Muscle layer of colon (tissue), 2 donors: ENCODE results near the gene TRPM6.
"Not testable (repeated sequence)": the region's sequence is repeated elsewhere in the genome, so short reads cannot be mapped to it uniquely, and the experiment has no call there.

Source experiments
- H3K27ac ChIP-seq: one replicate; pipeline ENCODE4 v1.7.0; 2013; ENCODE audit warnings: low read depth, mild to moderate bottlenecking, low read length, moderate library complexity
- H3K27me3 ChIP-seq, 2 donors: one replicate each; pipeline ENCODE4 v1.7.0; 2013; ENCODE audit warnings: low read length in 2 of 2, mild to moderate bottlenecking in 2 of 2; ENCODE audit not compliant: insufficient read depth in 2 of 2, control insufficient read depth in 1 of 2
- H3K36me3 ChIP-seq: one replicate; pipeline ENCODE4 v1.7.0; 2013; ENCODE audit warnings: mild to moderate bottlenecking, low read length; ENCODE audit not compliant: insufficient read depth
- H3K4me1 ChIP-seq: one replicate; pipeline ENCODE4 v1.7.0; 2013; ENCODE audit warnings: mild to moderate bottlenecking, low read length; ENCODE audit not compliant: insufficient read depth
- H3K4me3 ChIP-seq, 2 donors: one replicate each; pipeline ENCODE4 v1.7.0; 2013; ENCODE audit warnings: low read length in 2 of 2, low read depth in 1 of 2, mild to moderate bottlenecking in 1 of 2, moderate library complexity in 1 of 2
- H3K9ac ChIP-seq: one replicate; pipeline ENCODE4 v1.7.0; 2013; ENCODE audit warnings: low read length
- H3K9me3 ChIP-seq: one replicate; pipeline ENCODE4 v1.7.0; 2013; ENCODE audit warnings: mild to moderate bottlenecking, low read length
- donor health status: abdominal sarcoma.
- donor health status: Adenocarcinoma of cecum.

TRPM6 gene

GRCh38 chr9:74856989-74857388, 30.7 kb downstream of the TRPM6 start:
- Histone ChIP-seq H3K27ac (no peak overlapping the region), H3K4me3 (no peak overlapping the region), H3K9me3 (no peaks in the 10 kb centered on the region), H3K9ac (no peak overlapping the region), H3K36me3 (no peaks in the 10 kb centered on the region), H3K27me3 (no peaks in the 10 kb centered on the region), H3K4me1 (no peaks in the 10 kb centered on the region)

GRCh38 chr9:74855072-74855471, 32.6 kb downstream of the TRPM6 start:
- Histone ChIP-seq H3K27ac (no peak overlapping the region), H3K27me3 (no peaks in the 10 kb centered on the region), H3K9me3 (no peaks in the 10 kb centered on the region), H3K4me3 (no peak overlapping the region), H3K4me1 (no peaks in the 10 kb centered on the region), H3K9ac (no peak overlapping the region), H3K36me3 (no peaks in the 10 kb centered on the region)

- H3K27me3 ChIP-seq, H3K36me3 ChIP-seq, H3K9me3 ChIP-seq, H3K27ac ChIP-seq, H3K9ac ChIP-seq, H3K4me3 ChIP-seq, H3K4me1 ChIP-seq: not testable (repeated sequence)
Observed at GRCh38 chr9:74853024-74853423, 34.7 kb downstream of the TRPM6 start.

- Histone ChIP-seq H3K27me3 (no peaks in the 10 kb centered on the region), H3K4me3 (no peak overlapping the region), H3K27ac (no peak overlapping the region), H3K4me1 (no peaks in the 10 kb centered on the region), H3K36me3 (no peaks in the 10 kb centered on the region), H3K9me3 (no peaks in the 10 kb centered on the region), H3K9ac (no peak overlapping the region)
Observed at GRCh38 chr9:74848153-74848525, 39.6 kb downstream of the TRPM6 start.

GRCh38 chr9:74847478-74848152, 40.1 kb downstream of the TRPM6 start:
- H3K4me3 ChIP-seq: no peak overlapping the region
- H3K9ac ChIP-seq: no peak overlapping the region
- H3K9me3 ChIP-seq: no peaks in the 10 kb centered on the region
- no peaks in the 10 kb centered on the region for H3K4me1 ChIP-seq
- H3K27ac ChIP-seq: no peak overlapping the region
- no peaks in the 10 kb centered on the region for H3K36me3 ChIP-seq
- no peaks in the 10 kb centered on the region for H3K27me3 ChIP-seq

GRCh38 chr9:74846766-74847165, 41.0 kb downstream of the TRPM6 start:
- no peaks in the 10 kb centered on the region for H3K36me3 ChIP-seq
- no peak overlapping the region for H3K9ac ChIP-seq
- H3K4me3 ChIP-seq: no peak overlapping the region
- H3K27me3 ChIP-seq: no peaks in the 10 kb centered on the region
- H3K27ac ChIP-seq: no peak overlapping the region
- no peaks in the 10 kb centered on the region for H3K4me1 ChIP-seq
- H3K9me3 ChIP-seq: no peaks in the 10 kb centered on the region

GRCh38 chr9:74838351-74838750, 49.4 kb downstream of the TRPM6 start:
- Histone ChIP-seq H3K4me3 (no peak overlapping the region), H3K27me3 (no peaks in the 10 kb centered on the region), H3K36me3 (no peaks in the 10 kb centered on the region), H3K27ac (no peak overlapping the region), H3K9me3 (no peaks in the 10 kb centered on the region), H3K4me1 (no peaks in the 10 kb centered on the region), H3K9ac (no peak overlapping the region)

- H3K9ac ChIP-seq: no peak overlapping the region
- H3K4me3 ChIP-seq: no peak overlapping the region
Observed at GRCh38 chr9:74824654-74825053, 63.1 kb downstream of the TRPM6 start.

GRCh38 chr9:74821636-74822035, 66.1 kb downstream of the TRPM6 start:
- Histone ChIP-seq H3K9ac (no peak overlapping the region), H3K36me3 (no peaks in the 10 kb centered on the region), H3K4me3 (no peak overlapping the region), H3K9me3 (no peaks in the 10 kb centered on the region), H3K27ac (no peak overlapping the region), H3K27me3 (no peaks in the 10 kb centered on the region), H3K4me1 (no peaks in the 10 kb centered on the region)

More at GRCh38 chr9:74824654-74825053, 63.1 kb downstream of the TRPM6 start:
- no peaks in the 10 kb centered on the region for H3K27me3 ChIP-seq
- no peaks in the 10 kb centered on the region for H3K9me3 ChIP-seq
- H3K4me1 ChIP-seq: no peaks in the 10 kb centered on the region
- no peak overlapping the region for H3K27ac ChIP-seq
- H3K36me3 ChIP-seq: no peaks in the 10 kb centered on the region

- Histone ChIP-seq H3K27me3 (no peaks in the 10 kb centered on the region), H3K4me1 (no peaks in the 10 kb centered on the region), H3K27ac (no peak overlapping the region), H3K9me3 (no peaks in the 10 kb centered on the region), H3K36me3 (no peaks in the 10 kb centered on the region), H3K9ac (no peak overlapping the region), H3K4me3 (no peak overlapping the region)
Observed at GRCh38 chr9:74817816-74818215, 69.9 kb downstream of the TRPM6 start.

- Histone ChIP-seq H3K9ac (no peak overlapping the region), H3K4me3 (no peak overlapping the region), H3K27me3 (no peaks in the 10 kb centered on the region), H3K27ac (no peak overlapping the region), H3K9me3 (no peaks in the 10 kb centered on the region), H3K36me3 (no peaks in the 10 kb centered on the region), H3K4me1 (no peaks in the 10 kb centered on the region)
Observed at GRCh38 chr9:74817281-74817810, 70.4 kb downstream of the TRPM6 start.

GRCh38 chr9:74810200-74810599, 77.5 kb downstream of the TRPM6 start:
- Histone ChIP-seq H3K9me3 (no peaks in the 10 kb centered on the region), H3K4me3 (no peak overlapping the region), H3K4me1 (no peaks in the 10 kb centered on the region), H3K36me3 (no peaks in the 10 kb centered on the region), H3K27me3 (no peaks in the 10 kb centered on the region), H3K9ac (no peak overlapping the region), H3K27ac (no peak overlapping the region)
